OCI-LY3 (cell line): ENCODE measurements around the gene SNCA.

ENCODE experiments used
- H2AFZ ChIP-seq: fragments of 200-600, 300-600 bp; shearing (Covaris generic); 2 replicates; pipeline ENCODE4 v1.6.0; 2014; ENCODE audit warnings: antibody characterized with exemption, low read depth, low read length
- H3K27ac ChIP-seq: fragments of 200-600, 300-600 bp; sonication (generic); 2 replicates; pipeline ENCODE4 v1.5.1; 2014; ENCODE audit warnings: mild to moderate bottlenecking, low read length, moderate library complexity, mixed read lengths
- H3K27me3 ChIP-seq: fragments of 200-600, 300-600 bp; sonication (generic); 2 replicates; pipeline ENCODE4 v1.6.1; 2014; ENCODE audit warnings: low read depth, low read length, mixed read lengths
- H3K36me3 ChIP-seq: fragments of 200-600, 300-600 bp; sonication (generic); replicated peaks from 2 replicates; pipeline ENCODE3; 2014; ENCODE audit warnings: low read depth, low read length, mixed read lengths
- H3K4me1 ChIP-seq: fragments of 300-600, 200-600 bp; sonication (generic); 2 replicates; pipeline ENCODE4 v1.6.1; 2014; ENCODE audit warnings: low read length, mixed read lengths
- H3K4me2 ChIP-seq: fragments of 200-600, 300-600 bp; sonication (generic); 2 replicates; pipeline ENCODE4 v1.6.1; 2014; ENCODE audit warnings: low read length, mixed read lengths
- H3K4me3 ChIP-seq: fragments of 300-600, 200-600 bp; sonication (generic); 2 replicates; pipeline ENCODE4 v1.5.1; 2014; ENCODE audit warnings: antibody characterized with exemption, mild to moderate bottlenecking, low read length, moderate library complexity
- H3K79me2 ChIP-seq: fragments of 300-600, 200-600 bp; shearing (Covaris generic); 2 replicates; pipeline ENCODE4 v1.6.1; 2014; ENCODE audit warnings: mild to moderate bottlenecking, low read length, mixed read lengths
- H3K9ac ChIP-seq: fragments of 300-600, 200-600 bp; shearing (Covaris generic); 2 replicates; pipeline ENCODE4 v1.6.0; 2014; ENCODE audit warnings: mild to moderate bottlenecking, low read length, moderate library complexity
- H3K9me3 ChIP-seq: fragments of 200-600, 300-600 bp; shearing (Covaris generic); 2 replicates; pipeline ENCODE4 v1.6.1; 2014; ENCODE audit warnings: low read length, mixed read lengths; ENCODE audit not compliant: insufficient read depth
- H4K20me1 ChIP-seq: fragments of 200-600, 300-600 bp; sonication (generic); 2 replicates; pipeline ENCODE4 v1.6.1; 2016; ENCODE audit warnings: low read length, mixed read lengths; ENCODE audit not compliant: insufficient read depth
- EZH2phosphoT487 ChIP-seq: fragments of 200-600 bp; shearing (Covaris generic); IDR thresholded peaks from 2 replicates; pipeline ENCODE4 v1.6.1; 2018; ENCODE audit warnings: antibody characterized with exemption, mixed run types, low read depth
- TF ChIP-seq, protein P1 (sequence below): fragments of 200-600, 300-600 bp; sonication (generic); IDR thresholded peaks from 2 replicates; pipeline ENCODE4 v1.5.1; 2014; ENCODE audit warnings: antibody characterized with exemption, low read length, low read depth

The SNCA gene

GRCh38 chr4:89733946-89734345 lies 103.0 kb downstream of the SNCA start:
- no peak overlapping the region for H3K9ac ChIP-seq
- H3K9me3 ChIP-seq = no peaks in the 10 kb centered on the region
- H3K27me3 ChIP-seq = no peaks in the 10 kb centered on the region
- no peaks in the 10 kb centered on the region for H3K79me2 ChIP-seq
- H3K27ac ChIP-seq = no peak overlapping the region
- no peak overlapping the region for H2AFZ ChIP-seq
- no peaks in the 10 kb centered on the region for H3K36me3 ChIP-seq
- H3K4me3 ChIP-seq = no peak overlapping the region
- no peaks in the 10 kb centered on the region for H4K20me1 ChIP-seq
- TF ChIP-seq EZH2phosphoT487 = no peak
- TF ChIP-seq, protein P1, sequence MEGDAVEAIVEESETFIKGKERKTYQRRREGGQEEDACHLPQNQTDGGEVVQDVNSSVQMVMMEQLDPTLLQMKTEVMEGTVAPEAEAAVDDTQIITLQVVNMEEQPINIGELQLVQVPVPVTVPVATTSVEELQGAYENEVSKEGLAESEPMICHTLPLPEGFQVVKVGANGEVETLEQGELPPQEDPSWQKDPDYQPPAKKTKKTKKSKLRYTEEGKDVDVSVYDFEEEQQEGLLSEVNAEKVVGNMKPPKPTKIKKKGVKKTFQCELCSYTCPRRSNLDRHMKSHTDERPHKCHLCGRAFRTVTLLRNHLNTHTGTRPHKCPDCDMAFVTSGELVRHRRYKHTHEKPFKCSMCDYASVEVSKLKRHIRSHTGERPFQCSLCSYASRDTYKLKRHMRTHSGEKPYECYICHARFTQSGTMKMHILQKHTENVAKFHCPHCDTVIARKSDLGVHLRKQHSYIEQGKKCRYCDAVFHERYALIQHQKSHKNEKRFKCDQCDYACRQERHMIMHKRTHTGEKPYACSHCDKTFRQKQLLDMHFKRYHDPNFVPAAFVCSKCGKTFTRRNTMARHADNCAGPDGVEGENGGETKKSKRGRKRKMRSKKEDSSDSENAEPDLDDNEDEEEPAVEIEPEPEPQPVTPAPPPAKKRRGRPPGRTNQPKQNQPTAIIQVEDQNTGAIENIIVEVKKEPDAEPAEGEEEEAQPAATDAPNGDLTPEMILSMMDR = no peak
- H3K4me1 ChIP-seq = no peaks in the 10 kb centered on the region
- H3K4me2 ChIP-seq = no peak overlapping the region

GRCh38 chr4:89727238-89727637 lies 109.7 kb downstream of the SNCA start:
- H3K79me2 ChIP-seq = no peaks in the 10 kb centered on the region
- TF ChIP-seq, protein P1 = no peak
- no peak for TF ChIP-seq EZH2phosphoT487
- no peak overlapping the region for H3K4me2 ChIP-seq
- no peaks in the 10 kb centered on the region for H3K27me3 ChIP-seq
- H4K20me1 ChIP-seq = no peaks in the 10 kb centered on the region
- H3K9ac ChIP-seq = no peak overlapping the region
- no peak overlapping the region for H2AFZ ChIP-seq
- no peak overlapping the region for H3K27ac ChIP-seq
- no peaks in the 10 kb centered on the region for H3K36me3 ChIP-seq
- no peaks in the 10 kb centered on the region for H3K4me1 ChIP-seq
- no peak overlapping the region for H3K4me3 ChIP-seq
- H3K9me3 ChIP-seq = no peaks in the 10 kb centered on the region

DNA sequence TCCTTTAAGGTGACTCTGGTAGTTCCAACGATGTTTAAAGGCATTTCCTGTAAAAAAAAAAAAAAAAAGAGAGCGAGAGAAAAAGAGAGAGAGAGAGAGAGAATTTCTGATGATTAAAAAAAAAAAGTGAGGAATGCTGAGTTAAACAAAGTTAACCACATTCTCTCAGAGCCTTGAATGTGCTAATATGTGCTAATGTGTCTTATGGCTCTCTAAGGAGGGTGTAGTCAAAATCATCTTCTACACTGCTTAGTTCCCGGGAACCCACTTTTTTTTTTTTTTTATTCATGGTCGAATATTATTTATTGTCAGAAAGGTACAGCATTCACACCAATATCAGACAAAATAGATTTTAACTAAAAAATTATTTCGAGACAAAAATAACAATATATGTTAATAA lies 111.7 kb downstream of the SNCA start:
- no peak overlapping the region for H3K4me2 ChIP-seq
- no peak for TF ChIP-seq EZH2phosphoT487
- TF ChIP-seq, protein P1 = no peak
- H3K27ac ChIP-seq = no peak overlapping the region
- no peak overlapping the region for H3K4me3 ChIP-seq
- no peak overlapping the region for H3K9ac ChIP-seq
- no peaks in the 10 kb centered on the region for H3K79me2 ChIP-seq
- no peaks in the 10 kb centered on the region for H3K4me1 ChIP-seq
- no peak overlapping the region for H2AFZ ChIP-seq
- H3K9me3 ChIP-seq = no peaks in the 10 kb centered on the region
- H3K27me3 ChIP-seq = no peaks in the 10 kb centered on the region
- no peaks in the 10 kb centered on the region for H3K36me3 ChIP-seq
- no peaks in the 10 kb centered on the region for H4K20me1 ChIP-seq

GRCh38 chr4:89724716-89725115 lies 112.2 kb downstream of the SNCA start:
- Histone ChIP-seq H3K9ac (no peak overlapping the region), H3K36me3 (no peaks in the 10 kb centered on the region), H3K27me3 (no peaks in the 10 kb centered on the region), H3K27ac (no peak overlapping the region), H3K4me1 (no peaks in the 10 kb centered on the region), H3K4me3 (no peak overlapping the region), H2AFZ (no peak overlapping the region), H3K9me3 (no peaks in the 10 kb centered on the region), H4K20me1 (no peaks in the 10 kb centered on the region), H3K79me2 (no peaks in the 10 kb centered on the region), H3K4me2 (no peak overlapping the region)
- TF ChIP-seq, protein P1 = no peak
- no peak for TF ChIP-seq EZH2phosphoT487
